ENCODE measurements around the gene PICALM. TPM values are rescaled to one million over a fixed set of nuclear protein-coding genes. Genes with fewer than 3 reads are reported as not detected.
"Not testable (repeated sequence)": the region's sequence is repeated elsewhere in the genome, so short reads cannot be mapped to it uniquely, and the experiment has no call there.

Gene PICALM
- total RNA-seq, 1 donor from 2014 or later = 150 TPM

- Mint-ChIP-seq H3K4me1 (no peaks in the 10 kb centered on the region), H3K36me3 (no peaks in the 10 kb centered on the region), H3K4me3 (no peak overlapping the region), H3K9me3 (peaks cover 9% of the 10 kb centered on the region), H3K27me3 (ENCODE audit: low read depth) (no peaks in the 10 kb centered on the region), H3K27ac (no peak overlapping the region)
- DNase-seq (ENCODE audit: low spot score in 2 of 2, unreplicated experiment in 2 of 2) = no peak
- TF ChIP-seq CTCF (IDR thresholded peaks at IDR 0.05; ENCODE audit: unreplicated experiment) = no peak
Observed at GRCh38 chr11:85935751-85936150, 133.1 kb downstream of the PICALM start.

GRCh38 chr11:85934596-85935169, 134.2 kb downstream of the PICALM start:
- peaks cover 15% of the 10 kb centered on the region for H3K9me3 Mint-ChIP-seq
- H3K27me3 Mint-ChIP-seq (ENCODE audit: low read depth) = no peaks in the 10 kb centered on the region
- no peak overlapping the region for H3K27ac Mint-ChIP-seq
- no peak for DNase-seq (ENCODE audit: low spot score in 2 of 2, unreplicated experiment in 2 of 2)
- no peaks in the 10 kb centered on the region for H3K36me3 Mint-ChIP-seq
- no peak overlapping the region for H3K4me3 Mint-ChIP-seq
- H3K4me1 Mint-ChIP-seq = no peaks in the 10 kb centered on the region
- TF ChIP-seq CTCF (IDR thresholded peaks at IDR 0.05; ENCODE audit: unreplicated experiment) = no peak

GRCh38 chr11:85930879-85931366, 138.0 kb downstream of the PICALM start:
- no peak overlapping the region for H3K4me3 Mint-ChIP-seq

GRCh38 chr11:85926653-85927214, 142.2 kb downstream of the PICALM start:
- not testable (repeated sequence) for H3K27ac Mint-ChIP-seq; H3K27me3 Mint-ChIP-seq (ENCODE audit: low read depth); H3K4me1 Mint-ChIP-seq; DNase-seq (ENCODE audit: low spot score in 2 of 2, unreplicated experiment in 2 of 2); H3K4me3 Mint-ChIP-seq; H3K36me3 Mint-ChIP-seq
- peaks cover 22% of the 10 kb centered on the region for H3K9me3 Mint-ChIP-seq

More at GRCh38 chr11:85930879-85931366, 138.0 kb downstream of the PICALM start:
- no peak for DNase-seq (ENCODE audit: low spot score in 2 of 2, unreplicated experiment in 2 of 2)
- Mint-ChIP-seq H3K27ac (no peak overlapping the region), H3K4me1 (no peaks in the 10 kb centered on the region), H3K27me3 (ENCODE audit: low read depth) (peaks cover 9% of the 10 kb centered on the region), H3K36me3 (peaks cover 2% of the 10 kb centered on the region), H3K9me3 (peaks cover 27% of the 10 kb centered on the region)
- TF ChIP-seq CTCF (IDR thresholded peaks at IDR 0.05; ENCODE audit: unreplicated experiment) = no peak

GRCh38 chr11:85923455-85923854, 145.4 kb downstream of the PICALM start:
- no peak overlapping the region for H3K27ac Mint-ChIP-seq
- no peaks in the 10 kb centered on the region for H3K36me3 Mint-ChIP-seq
- peaks cover 3% of the 10 kb centered on the region for H3K4me1 Mint-ChIP-seq
- H3K4me3 Mint-ChIP-seq = no peak overlapping the region
- no peak for TF ChIP-seq CTCF (IDR thresholded peaks at IDR 0.05; ENCODE audit: unreplicated experiment)
- peaks cover 5% of the 10 kb centered on the region for H3K9me3 Mint-ChIP-seq
- peaks cover 9% of the 10 kb centered on the region for H3K27me3 Mint-ChIP-seq (ENCODE audit: low read depth)
- no peak for DNase-seq (ENCODE audit: low spot score in 2 of 2, unreplicated experiment in 2 of 2)

- Mint-ChIP-seq H3K4me1 (peaks cover 3% of the 10 kb centered on the region), H3K9me3 (no peaks in the 10 kb centered on the region), H3K36me3 (no peaks in the 10 kb centered on the region), H3K4me3 (no peak overlapping the region), H3K27ac (no peak overlapping the region), H3K27me3 (ENCODE audit: low read depth) (peaks cover 1% of the 10 kb centered on the region)
- no peak for TF ChIP-seq CTCF (IDR thresholded peaks at IDR 0.05; ENCODE audit: unreplicated experiment)
- DNase-seq (ENCODE audit: low spot score in 2 of 2, unreplicated experiment in 2 of 2) = no peak
Observed at GRCh38 chr11:85922367-85922766, 146.5 kb downstream of the PICALM start.

Measured in mesothelial cell of epicardium (in vitro differentiated cells).